Neural cell (in vitro differentiated cells): ENCODE measurements around the gene ZMYM5. TPM values are rescaled to one million over a fixed set of nuclear protein-coding genes. Genes with fewer than 3 reads are reported as not detected.

Experiments used
- H2AFZ ChIP-seq: fragments of 200-600, 300-800 bp; sonication (generic), shearing (Covaris generic); 2 replicates; pipeline ENCODE4 v1.6.0; 2014; ENCODE audit warnings: low read depth, mild to moderate bottlenecking, antibody characterized with exemption, low read length, moderate library complexity
- H3F3A ChIP-seq: fragments of 200-600 bp; shearing (Covaris generic); 2 replicates; pipeline ENCODE4 v1.6.1; 2016; ENCODE audit warnings: mild to moderate bottlenecking, moderate library complexity, mixed read lengths, antibody characterized with exemption, low read length; ENCODE audit not compliant: insufficient read depth, poor library complexity, severe bottlenecking
- H3K27ac ChIP-seq: fragments of 200-600, 300-800 bp; sonication (generic), shearing (Covaris generic); 2 replicates; pipeline ENCODE4 v1.5.1; 2014; ENCODE audit warnings: mild to moderate bottlenecking, low read length, moderate library complexity
- H3K27me3 ChIP-seq: fragments of 300-800, 200-600 bp; sonication (generic), shearing (Covaris generic); 2 replicates; pipeline ENCODE4 v1.6.0; 2014; ENCODE audit warnings: mild to moderate bottlenecking, low read depth, low read length, moderate library complexity; ENCODE audit not compliant: insufficient read depth
- H3K36me3 ChIP-seq: fragments of 300-800, 200-600 bp; sonication (generic), shearing (Covaris generic); 2 replicates; pipeline ENCODE4 v1.5.1; 2014; ENCODE audit warnings: mild to moderate bottlenecking, antibody characterized with exemption, low read length, moderate library complexity; ENCODE audit not compliant: insufficient read depth
- H3K4me2 ChIP-seq: fragments of 300-800, 200-600 bp; sonication (generic), shearing (Covaris generic); 2 replicates; pipeline ENCODE4 v1.6.0; 2014; ENCODE audit warnings: mild to moderate bottlenecking, low read length
- H3K4me3 ChIP-seq: fragments of 300-800, 200-600 bp; sonication (generic), shearing (Covaris generic); 2 replicates; pipeline ENCODE4 v1.5.1; 2014; ENCODE audit warnings: mild to moderate bottlenecking, low read length, moderate library complexity
- H3K79me2 ChIP-seq: fragments of 200-600 bp; shearing (Covaris generic); replicated peaks from 2 replicates; pipeline ENCODE4 v1.6.0; 2014; ENCODE audit warnings: mild to moderate bottlenecking, low read length, moderate library complexity; ENCODE audit not compliant: insufficient read depth
- H3K9ac ChIP-seq: fragments of 300-800, 200-600 bp; sonication (generic), shearing (Covaris generic); 2 replicates; pipeline ENCODE4 v1.6.1; 2016; ENCODE audit warnings: mild to moderate bottlenecking, low read length, mixed read lengths
- H3K9me2 ChIP-seq: fragments of 200-600 bp; shearing (Covaris generic); 2 replicates; pipeline ENCODE4 v1.6.1; 2016; ENCODE audit warnings: mild to moderate bottlenecking, low read length, mixed read lengths; ENCODE audit not compliant: insufficient read depth
- H3K9me3 ChIP-seq: fragments of 200-600, 300-800 bp; sonication (generic), shearing (Covaris generic); 2 replicates; pipeline ENCODE4 v1.6.1; 2016; ENCODE audit warnings: mild to moderate bottlenecking, mixed run types, low read length, moderate library complexity, mixed read lengths
- H4K20me1 ChIP-seq: fragments of 200-600 bp; shearing (Covaris generic); 2 replicates; pipeline ENCODE4 v1.6.1; 2016; ENCODE audit warnings: mild to moderate bottlenecking, mixed run types; ENCODE audit not compliant: insufficient read depth
- CTCF ChIP-seq: fragments of 450-650 bp; IDR thresholded peaks from 2 replicates; pipeline ENCODE4 v1.5.1; 2014; ENCODE audit warnings: antibody characterized with exemption, mild to moderate bottlenecking, moderate library complexity; ENCODE audit not compliant: poor library complexity, severe bottlenecking
- EP300 ChIP-seq: fragments of 450-650 bp; conservative IDR thresholded peaks from 2 replicates; pipeline ENCODE4 v1.6.1; 2014; ENCODE audit warnings: antibody characterized with exemption, mild to moderate bottlenecking, moderate library complexity; ENCODE audit not compliant: poor library complexity, severe bottlenecking
- EZH2 ChIP-seq: fragments of 200-600, 300-800 bp; shearing (Covaris generic), sonication (generic); IDR thresholded peaks from 2 replicates; pipeline ENCODE4 v1.6.1; 2014; ENCODE audit warnings: antibody characterized with exemption, low read length, borderline replicate concordance, mild to moderate bottlenecking; ENCODE audit not compliant: insufficient read depth, poor library complexity, severe bottlenecking
- MXI1 ChIP-seq: fragments of 450-650 bp; conservative IDR thresholded peaks from 2 replicates; pipeline ENCODE4 v1.6.1; 2014; ENCODE audit warnings: antibody characterized with exemption, mild to moderate bottlenecking; ENCODE audit not compliant: poor library complexity, severe bottlenecking
- POLR2AphosphoS5 ChIP-seq: IDR thresholded peaks from 2 replicates; pipeline ENCODE4 v1.6.1; 2012
- RAD21 ChIP-seq: fragments of 450-650 bp; conservative IDR thresholded peaks from 2 replicates; pipeline ENCODE4 v1.6.1; 2014; ENCODE audit warnings: antibody characterized with exemption, mild to moderate bottlenecking, moderate library complexity
- REST ChIP-seq: IDR thresholded peaks from 2 replicates; pipeline ENCODE4 v1.6.1; 2012; ENCODE audit warnings: borderline replicate concordance
- SMC3 ChIP-seq: fragments of 450-650 bp; conservative IDR thresholded peaks from 2 replicates; pipeline ENCODE4 v1.6.1; 2014; ENCODE audit warnings: antibody characterized with exemption, mild to moderate bottlenecking, moderate library complexity; ENCODE audit not compliant: poor library complexity
- TAF1 ChIP-seq: IDR thresholded peaks from 2 replicates; pipeline ENCODE4 v1.6.1; 2012; ENCODE audit warnings: low read depth
- polyA plus RNA-seq: library from polyadenylated mRNA; depleted of rRNA; stranded (reverse); fragments of >200 nt; gene quantifications from 2 replicates; pipeline ENCODE4 v1.2.3, GENCODE V29; 2014

Gene ZMYM5
- polyA plus RNA-seq, 1 donor from 2014 or later, result 26.1 TPM

GRCh38 chr13:19795956-19796355, 67.5 kb downstream of the ZMYM5 start:
- H2AFZ ChIP-seq, result no peak overlapping the region
- no peaks in the 10 kb centered on the region for H3K36me3 ChIP-seq
- H3K27me3 ChIP-seq, result no peaks in the 10 kb centered on the region
- H3K4me3 ChIP-seq, result no peak overlapping the region
- no peaks in the 10 kb centered on the region for H3K79me2 ChIP-seq
- H3K9me3 ChIP-seq, result no peaks in the 10 kb centered on the region
- H3K9me2 ChIP-seq, result no peaks in the 10 kb centered on the region
- no peak overlapping the region for H3K4me2 ChIP-seq
- no peaks in the 10 kb centered on the region for H4K20me1 ChIP-seq
- H3K9ac ChIP-seq, result no peak overlapping the region
- no peak for TF ChIP-seq SMC3
- no peak for TF ChIP-seq REST
- no peak for TF ChIP-seq TAF1
- TF ChIP-seq MXI1, result no peak
- TF ChIP-seq POLR2AphosphoS5, result no peak
- TF ChIP-seq EP300, result no peak
- no peak for TF ChIP-seq CTCF
- no peak for TF ChIP-seq EZH2
- no peak for TF ChIP-seq RAD21
- no peaks in the 10 kb centered on the region for H3F3A ChIP-seq
- H3K27ac ChIP-seq, result no peak overlapping the region

GRCh38 chr13:19794631-19795030, 68.8 kb downstream of the ZMYM5 start:
- Histone ChIP-seq H2AFZ (no peak overlapping the region), H3K36me3 (no peaks in the 10 kb centered on the region), H3F3A (no peaks in the 10 kb centered on the region), H4K20me1 (no peaks in the 10 kb centered on the region), H3K4me2 (no peak overlapping the region), H3K27ac (no peak overlapping the region), H3K9me3 (no peaks in the 10 kb centered on the region), H3K27me3 (no peaks in the 10 kb centered on the region), H3K4me3 (no peak overlapping the region), H3K9ac (no peak overlapping the region), H3K79me2 (no peaks in the 10 kb centered on the region), H3K9me2 (no peaks in the 10 kb centered on the region)
- TF ChIP-seq RAD21, result no peak
- no peak for TF ChIP-seq CTCF
- no peak for TF ChIP-seq SMC3
- TF ChIP-seq EP300, result no peak
